ENCODE data around the gene FBXO22.
A peak's percentile ranks its signal among the peaks of the same experiment; 100 is the strongest.
"Not testable (repeated sequence)": the region's sequence is repeated elsewhere in the genome, so short reads cannot be mapped to it uniquely, and the experiment has no call there.

The FBXO22 gene

DNA sequence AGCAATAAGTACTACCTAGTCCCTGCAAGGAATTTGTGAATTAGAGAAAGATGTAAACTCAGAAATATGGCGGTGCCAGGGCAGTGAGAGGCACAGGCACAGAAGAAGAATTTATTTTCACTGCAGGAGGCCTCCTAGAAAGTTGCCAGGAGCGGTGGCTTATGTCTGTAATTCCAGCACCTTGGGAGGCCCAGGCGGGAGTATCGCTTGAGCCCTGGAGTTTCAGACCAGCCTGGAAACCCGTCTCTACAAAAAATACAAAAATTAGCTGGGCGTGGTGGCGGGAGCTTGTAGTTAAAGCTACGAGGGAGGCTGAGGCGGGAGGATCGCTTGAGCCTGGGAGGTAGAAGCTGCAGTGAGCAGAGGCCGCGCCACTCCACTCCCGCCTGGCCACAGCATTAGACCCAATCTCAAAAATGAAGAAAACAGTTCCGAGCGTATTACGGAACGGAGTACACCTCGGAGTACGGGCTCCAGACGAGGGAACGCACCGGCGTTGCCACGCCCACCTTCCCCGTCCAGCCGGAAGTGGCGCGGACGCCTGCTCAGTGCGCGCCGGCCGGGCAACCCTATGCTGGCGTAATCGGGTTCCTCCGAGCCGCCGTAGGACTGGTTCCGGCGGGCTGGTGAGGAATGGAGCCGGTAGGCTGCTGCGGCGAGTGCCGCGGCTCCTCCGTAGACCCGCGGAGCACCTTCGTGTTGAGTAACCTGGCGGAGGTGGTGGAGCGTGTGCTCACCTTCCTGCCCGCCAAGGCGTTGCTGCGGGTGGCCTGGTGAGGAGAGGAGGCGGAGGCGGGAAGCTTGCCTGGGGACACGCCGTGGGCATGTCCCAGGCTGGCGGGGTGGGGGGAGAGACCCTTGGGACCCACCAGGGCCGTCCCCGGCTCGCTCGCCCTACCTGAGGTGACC is at the start of gene FBXO22:
TSS of gene FBXO22 (plus strand) at position 548 of the 909 bp plus-strand sequence. CDS start at position 634, 86 bp downstream.
- peak within 1 kb of the TSS; percentile 73 to 91 (median 85) for H3K27ac ChIP-seq
- no peak for TF ChIP-seq Cebpa-rat (IDR thresholded peaks at IDR 0.05)
- H3K27me3 ChIP-seq = no peaks in the 10 kb centered on the region
- H3K4me2 ChIP-seq = peak within 1 kb of the TSS; percentile 79 to 98 (median 89)
- peaks cover 29 to 64% (median 52%) of the 10 kb centered on the region in 11 experiments; a peak in 20 of 22 replicates for H3K36me3 ChIP-seq
- H4K20me1 ChIP-seq = peaks cover 0 to 32% (median 4%) of the 10 kb centered on the region in 11 experiments; a peak in 7 of 22 replicates
- peak within 1 kb of the TSS; percentile 86 to 95 (median 90) for H3K9ac ChIP-seq
- H3K4me3 ChIP-seq = peak within 1 kb of the TSS; percentile 81 to 95 (median 91)
- H3K9me3 ChIP-seq (replicated peaks in 1 of 11) = no peaks in the 10 kb centered on the region
- H3K4me1 ChIP-seq = peaks cover 32 to 53% (median 45%) of the 10 kb centered on the region in 10 experiments

DNA sequence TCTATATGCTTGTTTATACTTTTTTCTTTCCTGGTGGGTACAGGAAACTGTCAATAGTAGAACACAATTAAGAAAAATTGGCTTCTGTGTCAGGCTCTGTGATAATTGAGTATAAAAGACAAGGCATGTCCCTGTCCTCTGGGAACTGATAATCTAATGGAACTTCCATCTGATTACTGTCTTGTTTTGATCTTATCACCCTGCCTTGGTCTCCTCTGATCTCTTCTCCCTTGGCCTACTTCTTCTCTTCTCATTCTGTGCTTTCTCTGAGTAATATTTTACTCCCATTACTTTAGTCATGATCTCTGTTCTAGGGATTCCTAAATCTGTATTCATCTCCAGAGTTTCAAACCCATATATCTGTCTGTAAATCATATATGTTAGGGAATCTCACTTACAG is 45.8 kb upstream of the FBXO22 start:
- H3K4me2 ChIP-seq = no peak overlapping the region
- no peak overlapping the region for H3K4me3 ChIP-seq
- no peak overlapping the region for H3K27ac ChIP-seq
- peaks cover 67 to 96% (median 92%) of the 10 kb centered on the region in 11 experiments for H3K36me3 ChIP-seq
- peaks cover 16 to 99% (median 56%) of the 10 kb centered on the region in 11 experiments; a peak in 21 of 22 replicates for H4K20me1 ChIP-seq
- TF ChIP-seq Cebpa-rat (IDR thresholded peaks at IDR 0.05) = no peak
- H3K27me3 ChIP-seq = no peaks in the 10 kb centered on the region
- H3K9ac ChIP-seq = no peak overlapping the region
- H3K9me3 ChIP-seq (replicated peaks in 1 of 11) = no peaks in the 10 kb centered on the region
- H3K4me1 ChIP-seq = no peaks in the 10 kb centered on the region

GRCh38 chr15:75861750-75862402 is 41.8 kb upstream of the FBXO22 start:
- H4K20me1 ChIP-seq = peaks cover 8 to 100% (median 69%) of the 10 kb centered on the region in 11 experiments; a peak in 21 of 22 replicates
- no peaks in the 10 kb centered on the region for H3K9me3 ChIP-seq (replicated peaks in 1 of 11)
- H3K36me3 ChIP-seq = peaks cover 58 to 100% (median 93%) of the 10 kb centered on the region in 11 experiments
- no peak overlapping the region for H3K4me3 ChIP-seq
- no peak overlapping the region for H3K9ac ChIP-seq
- no peaks in the 10 kb centered on the region for H3K27me3 ChIP-seq
- H3K4me2 ChIP-seq = no peak overlapping the region
- no peak overlapping the region for H3K27ac ChIP-seq
- no peak for TF ChIP-seq Cebpa-rat (IDR thresholded peaks at IDR 0.05)
- peaks cover 0 to 9% (median 4%) of the 10 kb centered on the region in 10 experiments; a peak in 15 of 20 replicates for H3K4me1 ChIP-seq

- H3K27ac ChIP-seq = no peak overlapping the region
Observed at GRCh38 chr15:75862796-75863195, 40.9 kb upstream of the FBXO22 start.

GRCh38 chr15:75864213-75865059 is 39.2 kb upstream of the FBXO22 start:
- H3K4me1 ChIP-seq = peaks cover 0 to 33% (median 11%) of the 10 kb centered on the region in 10 experiments; a peak in 15 of 20 replicates
- no peaks in the 10 kb centered on the region for H3K27me3 ChIP-seq
- H3K27ac ChIP-seq = no peak overlapping the region; a peak in 1 of 22 replicates
- H3K4me3 ChIP-seq = no peak overlapping the region
- H3K36me3 ChIP-seq = peaks cover 40 to 97% (median 90%) of the 10 kb centered on the region in 11 experiments
- peaks cover 30 to 97% (median 70%) of the 10 kb centered on the region in 11 experiments; a peak in 21 of 22 replicates for H4K20me1 ChIP-seq
- H3K4me2 ChIP-seq = no peak overlapping the region
- no peak overlapping the region for H3K9ac ChIP-seq
- TF ChIP-seq Cebpa-rat (IDR thresholded peaks at IDR 0.05) = no peak
- no peaks in the 10 kb centered on the region for H3K9me3 ChIP-seq (replicated peaks in 1 of 11)

More at GRCh38 chr15:75862796-75863195, 40.9 kb upstream of the FBXO22 start:
- peaks cover 17 to 100% (median 67%) of the 10 kb centered on the region in 11 experiments; a peak in 21 of 22 replicates for H4K20me1 ChIP-seq
- H3K4me2 ChIP-seq = no peak overlapping the region
- H3K9ac ChIP-seq = no peak overlapping the region
- no peaks in the 10 kb centered on the region for H3K27me3 ChIP-seq
- no peak overlapping the region for H3K4me3 ChIP-seq
- no peak for TF ChIP-seq Cebpa-rat (IDR thresholded peaks at IDR 0.05)
- peaks cover 0 to 18% (median 11%) of the 10 kb centered on the region in 10 experiments; a peak in 15 of 20 replicates for H3K4me1 ChIP-seq
- H3K36me3 ChIP-seq = peaks cover 51 to 98% (median 92%) of the 10 kb centered on the region in 11 experiments
- no peaks in the 10 kb centered on the region for H3K9me3 ChIP-seq (replicated peaks in 1 of 11)

- peaks cover 0 to 34% (median 11%) of the 10 kb centered on the region in 10 experiments; a peak in 15 of 20 replicates for H3K4me1 ChIP-seq
- H3K9me3 ChIP-seq (replicated peaks in 1 of 11); H3K27ac ChIP-seq; H3K9ac ChIP-seq; H3K27me3 ChIP-seq; H3K4me3 ChIP-seq: not testable (repeated sequence)
- peaks cover 30 to 81% (median 60%) of the 10 kb centered on the region in 11 experiments; a peak in 21 of 22 replicates for H4K20me1 ChIP-seq
- H3K4me2 ChIP-seq = peak overlapping the region in 2 of 11 experiments; percentile 55 to 56; a peak in 1 of 22 replicates
- H3K36me3 ChIP-seq = peaks cover 42 to 96% (median 89%) of the 10 kb centered on the region in 11 experiments
Observed at GRCh38 chr15:75866045-75866444, 37.6 kb upstream of the FBXO22 start.

DNA sequence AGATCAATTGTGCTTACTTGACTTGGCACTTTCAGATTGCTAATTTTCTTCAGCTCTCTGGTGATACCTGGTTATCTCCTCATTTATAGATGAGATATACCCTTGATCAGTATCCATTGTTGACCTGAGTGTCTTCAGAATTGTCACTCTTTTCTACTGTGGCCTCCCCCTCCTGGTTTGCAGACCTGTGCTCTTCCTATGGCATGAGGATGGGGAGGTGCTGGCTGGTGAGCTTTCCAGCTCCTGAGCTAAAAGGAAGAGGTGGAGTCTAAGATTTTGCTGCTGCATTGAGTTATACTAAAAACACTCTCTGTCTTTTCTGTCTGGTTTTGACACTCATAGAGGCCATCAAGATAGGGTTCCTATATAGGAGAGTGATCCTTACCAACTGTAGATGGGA is 36.8 kb upstream of the FBXO22 start:
- peaks cover 0 to 34% (median 11%) of the 10 kb centered on the region in 10 experiments; a peak in 15 of 20 replicates for H3K4me1 ChIP-seq
- no peaks in the 10 kb centered on the region for H3K27me3 ChIP-seq
- no peak overlapping the region for H3K4me3 ChIP-seq
- peak overlapping the region in 9 of 11 experiments; percentile 2 to 56 (median 39); a peak in 14 of 22 replicates for H3K4me2 ChIP-seq
- TF ChIP-seq Cebpa-rat (IDR thresholded peaks at IDR 0.05) = no peak
- peak overlapping the region in 1 of 11 experiments; percentile 43; a peak in 1 of 22 replicates for H3K9ac ChIP-seq
- H3K9me3 ChIP-seq (replicated peaks in 1 of 11) = no peaks in the 10 kb centered on the region
- H3K27ac ChIP-seq = peak overlapping the region in 4 of 11 experiments; percentile 16 to 39 (median 28); a peak in 3 of 22 replicates
- H4K20me1 ChIP-seq = peaks cover 30 to 77% (median 56%) of the 10 kb centered on the region in 11 experiments; a peak in 21 of 22 replicates
- peaks cover 38 to 94% (median 84%) of the 10 kb centered on the region in 11 experiments for H3K36me3 ChIP-seq

DNA sequence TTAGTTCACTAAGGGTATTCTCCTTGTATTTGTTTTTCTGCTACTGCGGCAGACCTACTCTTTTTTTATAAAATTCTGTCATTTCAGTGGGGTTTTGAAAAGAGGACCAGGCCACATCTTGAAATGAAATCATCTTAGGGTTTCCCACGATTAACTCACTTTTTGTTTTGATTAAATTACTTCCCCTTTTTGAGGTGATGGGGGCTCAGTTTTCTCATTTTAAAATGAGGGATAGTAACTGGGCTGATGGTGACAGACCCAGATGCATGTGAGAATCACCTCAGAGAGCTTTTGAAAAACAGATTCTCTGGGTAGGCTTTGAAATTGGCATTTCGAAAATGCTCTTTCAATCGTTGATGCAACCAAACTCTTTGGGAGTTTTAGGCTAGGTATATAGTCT is 36.2 kb upstream of the FBXO22 start:
- peak overlapping the region in 1 of 11 experiments; percentile 43; a peak in 1 of 22 replicates for H3K9ac ChIP-seq

More for the DNA sequence above, 36.2 kb upstream of the FBXO22 start:
- Histone ChIP-seq H3K27me3 (no peaks in the 10 kb centered on the region), H4K20me1 (peaks cover 30 to 76% (median 54%) of the 10 kb centered on the region in 11 experiments; a peak in 21 of 22 replicates), H3K4me2 (peak overlapping the region in 7 of 11 experiments; percentile 9 to 56 (median 44); a peak in 13 of 22 replicates), H3K4me3 (no peak overlapping the region), H3K9me3 (replicated peaks in 1 of 11) (no peaks in the 10 kb centered on the region), H3K27ac (peak overlapping the region in 4 of 11 experiments; percentile 16 to 39 (median 28); a peak in 2 of 22 replicates), H3K36me3 (peaks cover 39 to 93% (median 84%) of the 10 kb centered on the region in 11 experiments), H3K4me1 (peaks cover 0 to 34% (median 11%) of the 10 kb centered on the region in 10 experiments; a peak in 15 of 20 replicates)
- TF ChIP-seq Cebpa-rat (IDR thresholded peaks at IDR 0.05) = no peak
